ENCODE measurements around the gene HS3ST5. TPM values are rescaled to one million over a fixed set of nuclear protein-coding genes. Genes with fewer than 3 reads are reported as not detected.

Gene HS3ST5
- total RNA-seq, 3 donors from 2014 or later, result not detected

DNA sequence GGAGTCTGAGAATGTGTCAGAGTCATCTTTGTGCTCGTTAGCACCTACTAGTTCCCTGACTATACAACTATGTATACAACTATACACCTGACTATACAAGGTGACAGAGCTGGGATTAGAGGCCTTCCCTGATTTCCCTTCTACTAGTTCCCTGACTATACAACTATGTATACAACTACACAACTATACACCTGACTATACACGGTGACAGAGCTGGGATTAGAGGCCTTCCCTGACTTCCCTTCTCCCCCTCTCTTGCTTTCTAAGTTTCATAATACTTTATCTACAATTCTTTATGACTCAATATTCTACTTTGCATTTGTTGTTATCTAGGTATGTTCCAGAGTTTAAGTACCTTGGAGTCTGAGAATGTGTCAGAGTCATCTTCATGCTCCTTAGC is 68.0 kb downstream of the HS3ST5 start:
- H3K4me1 ChIP-seq, result no peaks in the 10 kb centered on the region
- TF ChIP-seq POLR2AphosphoS5 (IDR thresholded peaks at IDR 0.05), result no peak
- TF ChIP-seq, protein P1, sequence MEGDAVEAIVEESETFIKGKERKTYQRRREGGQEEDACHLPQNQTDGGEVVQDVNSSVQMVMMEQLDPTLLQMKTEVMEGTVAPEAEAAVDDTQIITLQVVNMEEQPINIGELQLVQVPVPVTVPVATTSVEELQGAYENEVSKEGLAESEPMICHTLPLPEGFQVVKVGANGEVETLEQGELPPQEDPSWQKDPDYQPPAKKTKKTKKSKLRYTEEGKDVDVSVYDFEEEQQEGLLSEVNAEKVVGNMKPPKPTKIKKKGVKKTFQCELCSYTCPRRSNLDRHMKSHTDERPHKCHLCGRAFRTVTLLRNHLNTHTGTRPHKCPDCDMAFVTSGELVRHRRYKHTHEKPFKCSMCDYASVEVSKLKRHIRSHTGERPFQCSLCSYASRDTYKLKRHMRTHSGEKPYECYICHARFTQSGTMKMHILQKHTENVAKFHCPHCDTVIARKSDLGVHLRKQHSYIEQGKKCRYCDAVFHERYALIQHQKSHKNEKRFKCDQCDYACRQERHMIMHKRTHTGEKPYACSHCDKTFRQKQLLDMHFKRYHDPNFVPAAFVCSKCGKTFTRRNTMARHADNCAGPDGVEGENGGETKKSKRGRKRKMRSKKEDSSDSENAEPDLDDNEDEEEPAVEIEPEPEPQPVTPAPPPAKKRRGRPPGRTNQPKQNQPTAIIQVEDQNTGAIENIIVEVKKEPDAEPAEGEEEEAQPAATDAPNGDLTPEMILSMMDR (IDR thresholded peaks at IDR 0.05), result no peak
- TF ChIP-seq POLR2A (IDR thresholded peaks at IDR 0.05), result no peak
- H3K4me3 ChIP-seq, result no peak overlapping the region
- no peak overlapping the region for H3K27ac ChIP-seq
- DNase-seq (ENCODE audit: low spot score in 2 of 2), result no peak
- H3K9me3 ChIP-seq, result no peaks in the 10 kb centered on the region
- intact Hi-C loops (cut with DNase I; ENCODE audit: low total_unique reads), result no loop called here
- no peaks in the 10 kb centered on the region for H3K27me3 ChIP-seq
- no peaks in the 10 kb centered on the region for H3K36me3 ChIP-seq

DNA sequence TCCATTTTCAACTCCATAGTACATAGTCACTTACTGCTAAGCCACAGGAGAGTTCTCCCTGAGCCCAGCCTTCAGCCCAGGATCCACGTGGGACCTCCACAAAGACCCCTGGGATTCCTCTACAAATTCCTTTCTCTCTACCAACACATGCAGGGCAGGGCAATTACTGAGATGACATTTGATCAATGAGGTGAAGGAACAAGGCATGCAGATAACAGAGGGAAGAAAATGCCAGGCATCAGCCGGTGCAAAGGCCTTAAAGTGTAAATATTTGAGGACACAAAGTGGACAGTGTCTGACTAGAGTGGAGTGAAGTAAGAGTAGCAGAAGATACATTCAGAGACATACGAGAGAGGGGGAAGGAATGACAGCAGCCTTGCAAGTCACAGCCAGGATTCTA is 70.2 kb downstream of the HS3ST5 start:
- no peak for TF ChIP-seq POLR2A (IDR thresholded peaks at IDR 0.05)
- no peak for TF ChIP-seq POLR2AphosphoS5 (IDR thresholded peaks at IDR 0.05)
- TF ChIP-seq, protein P1 (IDR thresholded peaks at IDR 0.05), result no peak
- Histone ChIP-seq H3K27me3 (no peaks in the 10 kb centered on the region), H3K4me1 (no peaks in the 10 kb centered on the region), H3K4me3 (no peak overlapping the region), H3K27ac (no peak overlapping the region), H3K36me3 (no peaks in the 10 kb centered on the region), H3K9me3 (no peaks in the 10 kb centered on the region)
- intact Hi-C loops (cut with DNase I; ENCODE audit: low total_unique reads), result no loop called here
- no peak for DNase-seq (ENCODE audit: low spot score in 2 of 2)

DNA sequence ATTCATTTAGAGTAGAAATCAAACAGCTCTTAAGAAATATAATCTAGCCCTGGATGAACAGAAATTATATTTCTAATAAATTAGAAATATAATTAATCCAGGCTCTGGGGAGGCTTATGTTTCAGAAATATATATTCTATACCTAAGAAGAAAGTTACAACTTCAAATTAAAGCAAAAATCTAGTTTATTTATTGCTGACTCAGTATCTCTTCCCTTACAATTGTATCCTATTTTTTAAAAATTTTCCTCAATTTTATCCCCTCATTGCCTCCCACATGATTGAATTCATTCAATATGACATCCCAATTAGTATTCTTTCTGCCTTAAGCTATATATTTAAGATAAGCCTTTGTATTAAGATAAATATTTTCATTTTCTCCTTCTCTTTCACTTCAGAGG is 71.4 kb downstream of the HS3ST5 start:
- DNase-seq (ENCODE audit: low spot score in 2 of 2), result no peak
- TF ChIP-seq POLR2AphosphoS5 (IDR thresholded peaks at IDR 0.05) (no peak), POLR2A (IDR thresholded peaks at IDR 0.05) (no peak)
- TF ChIP-seq, protein P1 (IDR thresholded peaks at IDR 0.05), result no peak
- Histone ChIP-seq H3K36me3 (no peaks in the 10 kb centered on the region), H3K27ac (no peak overlapping the region), H3K9me3 (no peaks in the 10 kb centered on the region), H3K4me3 (no peak overlapping the region), H3K27me3 (no peaks in the 10 kb centered on the region), H3K4me1 (no peaks in the 10 kb centered on the region)
- intact Hi-C loops (cut with DNase I; ENCODE audit: low total_unique reads), result no loop called here

DNA sequence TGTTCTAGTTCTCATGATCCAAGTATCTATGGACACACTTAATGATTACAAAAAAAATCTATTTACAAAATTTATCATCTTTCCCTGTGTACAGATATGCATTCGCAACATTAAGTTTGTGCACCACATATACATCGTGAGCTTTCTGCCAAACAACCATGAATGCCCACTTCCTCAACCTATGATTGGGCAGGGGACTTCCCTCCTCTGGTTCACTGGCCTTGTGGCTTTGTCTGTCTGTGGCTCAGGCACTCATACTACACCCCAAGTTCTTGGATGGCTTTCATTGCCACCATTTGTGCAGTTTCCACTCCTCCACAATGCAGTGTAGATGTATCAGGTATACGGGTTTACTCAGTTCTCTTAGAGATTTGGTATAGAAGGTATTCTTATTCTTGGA is 74.9 kb downstream of the HS3ST5 start:
- Histone ChIP-seq H3K4me1 (no peaks in the 10 kb centered on the region), H3K27ac (no peak overlapping the region), H3K36me3 (no peaks in the 10 kb centered on the region), H3K27me3 (no peaks in the 10 kb centered on the region), H3K9me3 (no peaks in the 10 kb centered on the region), H3K4me3 (no peak overlapping the region)
- no peak for TF ChIP-seq POLR2A (IDR thresholded peaks at IDR 0.05)
- TF ChIP-seq, protein P1 (IDR thresholded peaks at IDR 0.05), result no peak
- no peak for TF ChIP-seq POLR2AphosphoS5 (IDR thresholded peaks at IDR 0.05)
- no peak for DNase-seq (ENCODE audit: low spot score in 2 of 2)
- intact Hi-C loops (cut with DNase I; ENCODE audit: low total_unique reads), result no loop called here

DNA sequence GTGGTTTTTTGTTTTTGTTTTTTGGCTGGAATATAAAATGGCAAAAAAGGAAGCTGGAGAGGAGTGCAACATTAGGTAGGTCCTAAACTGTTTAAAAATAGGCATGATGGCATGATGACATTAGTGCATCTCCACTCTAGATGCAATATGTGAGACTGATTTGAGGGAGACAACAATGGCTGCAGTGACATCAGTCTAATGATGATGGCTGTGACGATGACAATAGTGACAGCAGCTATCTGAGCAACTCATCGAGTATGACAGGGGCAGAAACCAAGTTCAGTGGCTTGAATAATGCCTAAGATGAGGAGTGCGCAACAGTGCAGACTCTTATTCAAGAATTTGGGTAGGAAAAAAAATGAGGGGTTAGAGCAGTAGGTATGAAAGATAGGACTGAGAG is 82.0 kb downstream of the HS3ST5 start:
- Histone ChIP-seq H3K4me1 (no peaks in the 10 kb centered on the region), H3K27me3 (no peaks in the 10 kb centered on the region), H3K27ac (no peak overlapping the region), H3K9me3 (no peaks in the 10 kb centered on the region), H3K36me3 (no peaks in the 10 kb centered on the region), H3K4me3 (no peak overlapping the region)
- TF ChIP-seq POLR2A (IDR thresholded peaks at IDR 0.05) (no peak), POLR2AphosphoS5 (IDR thresholded peaks at IDR 0.05) (no peak)
- TF ChIP-seq, protein P1 (IDR thresholded peaks at IDR 0.05), result no peak
- no peak for DNase-seq (ENCODE audit: low spot score in 2 of 2)
- intact Hi-C loops (cut with DNase I; ENCODE audit: low total_unique reads), result no loop called here

Data from breast epithelium (tissue), 4 donors.